Suppressor macrophage treated with lipopolysaccharide for 1 hour (primary cell): ENCODE measurements around the gene DENND4A.
"Not testable (repeated sequence)": the region's sequence is repeated elsewhere in the genome, so short reads cannot be mapped to it uniquely, and the experiment has no call there.

ENCODE experiments used
- DNase-seq, 3 donors: peaks; one replicate each; pipeline ENCODE4 v3.0.0-alpha.2; 2020 to 2022

Gene DENND4A

DNA sequence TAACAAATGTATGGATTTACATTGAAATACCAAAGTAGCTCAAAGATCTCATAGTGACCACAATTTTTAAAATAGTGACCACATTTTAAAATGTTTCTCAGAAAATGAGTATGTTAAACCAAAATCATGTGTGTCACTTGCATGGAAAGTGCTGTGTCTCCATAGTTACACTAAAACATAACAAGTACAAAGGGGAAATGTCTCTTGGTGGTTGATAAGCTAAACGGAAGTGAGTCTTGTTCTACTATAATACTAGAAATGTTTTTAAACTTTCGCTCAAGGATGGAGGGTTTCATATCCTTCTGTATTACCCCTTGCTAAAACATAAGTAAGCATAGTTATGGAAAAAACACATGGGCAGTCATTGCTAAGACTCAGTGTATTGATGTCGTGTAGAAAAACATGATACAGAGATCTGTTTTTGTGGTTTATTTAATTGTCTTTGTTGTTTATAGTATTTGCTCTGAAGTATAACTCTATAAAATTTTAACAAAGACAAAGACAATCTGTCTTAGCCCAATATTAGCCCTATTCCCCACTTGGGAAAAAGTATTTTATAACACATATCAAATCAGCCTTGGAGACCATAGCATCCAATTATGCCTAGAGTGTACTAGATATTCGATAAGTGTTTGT is 27.0 kb upstream of the DENND4A start:
- peak; percentile 49 to 93 (median 84) for DNase-seq

DNA sequence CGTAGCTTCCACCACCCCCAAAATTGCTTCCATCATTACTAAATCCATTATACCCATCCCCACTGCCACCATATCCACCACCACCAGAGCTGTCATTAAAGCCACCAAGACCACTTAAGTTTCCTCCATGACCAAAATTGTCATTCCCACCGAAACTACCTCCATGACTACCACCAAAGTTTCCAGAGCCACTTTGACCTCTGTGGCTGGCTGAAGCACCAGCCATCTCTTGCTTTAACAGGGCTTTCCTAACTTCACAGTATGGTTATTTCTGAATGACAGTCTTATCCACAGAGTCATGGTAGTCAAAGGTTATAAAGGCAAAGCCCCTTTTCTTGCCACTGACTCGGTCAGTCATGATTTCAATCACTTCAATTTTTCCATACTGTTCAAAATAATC is 24.3 kb upstream of the DENND4A start:
- DNase-seq: no peak

DNA sequence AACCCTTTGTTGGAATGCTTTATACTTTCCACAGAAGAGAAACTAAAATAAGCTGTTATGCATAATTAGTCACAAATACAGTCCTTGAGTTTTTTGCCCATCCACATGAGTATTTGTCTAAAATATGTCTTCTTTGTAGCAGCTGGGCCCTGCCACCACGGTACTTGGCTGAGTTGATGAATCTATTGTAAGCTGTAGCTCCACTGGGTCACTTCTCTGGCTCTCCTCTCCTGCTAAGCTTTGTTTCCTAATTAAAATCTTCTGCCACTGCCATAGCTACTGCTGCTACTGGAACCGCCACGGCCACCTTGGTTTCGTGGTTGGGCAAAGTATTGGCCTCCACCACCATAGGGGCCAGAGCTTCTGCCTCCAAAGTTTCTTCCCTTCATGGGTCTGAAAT is 23.9 kb upstream of the DENND4A start:
- not testable (repeated sequence) for DNase-seq

DNA sequence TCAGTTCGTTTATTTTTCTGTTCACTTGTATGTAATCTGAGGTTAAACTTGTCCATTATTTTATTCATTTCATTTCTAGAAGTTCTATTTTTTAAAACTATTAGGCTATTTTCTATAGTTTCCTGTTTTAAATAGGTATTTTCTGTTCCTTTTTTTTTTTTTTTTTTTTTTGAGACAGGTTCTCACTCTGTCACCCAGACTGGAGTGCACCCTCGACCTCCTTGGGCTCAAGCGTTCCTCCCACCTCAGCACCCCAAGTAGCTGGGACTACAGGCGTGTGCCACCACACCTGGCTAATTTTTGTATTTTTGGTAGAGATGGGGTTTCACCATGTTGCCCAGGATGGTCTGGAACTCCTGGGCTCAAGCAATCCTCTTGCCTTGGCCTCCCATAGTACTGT is 22.2 kb upstream of the DENND4A start:
- DNase-seq: not testable (repeated sequence)

DNA sequence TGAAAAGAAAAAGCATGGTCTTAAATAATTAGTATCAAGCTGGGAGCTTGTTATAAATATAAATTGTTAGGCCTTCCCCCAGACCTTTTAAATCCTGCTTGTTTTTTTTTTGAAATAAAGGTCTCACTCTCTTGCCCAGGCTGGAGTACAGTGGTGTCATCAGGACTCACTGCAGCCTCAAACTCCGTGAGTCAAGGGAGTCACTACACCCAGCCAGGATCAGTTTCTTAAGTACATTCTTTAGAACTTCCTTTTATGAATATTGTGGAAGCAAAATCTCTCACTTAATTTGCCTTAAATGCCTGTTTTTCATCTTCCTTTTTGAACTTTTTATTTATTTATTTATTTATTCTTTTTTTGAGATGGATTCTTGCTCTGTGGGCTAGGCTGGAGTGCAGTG is 20.8 kb upstream of the DENND4A start:
- DNase-seq: peak; percentile 46 to 68 (median 58)

DNA sequence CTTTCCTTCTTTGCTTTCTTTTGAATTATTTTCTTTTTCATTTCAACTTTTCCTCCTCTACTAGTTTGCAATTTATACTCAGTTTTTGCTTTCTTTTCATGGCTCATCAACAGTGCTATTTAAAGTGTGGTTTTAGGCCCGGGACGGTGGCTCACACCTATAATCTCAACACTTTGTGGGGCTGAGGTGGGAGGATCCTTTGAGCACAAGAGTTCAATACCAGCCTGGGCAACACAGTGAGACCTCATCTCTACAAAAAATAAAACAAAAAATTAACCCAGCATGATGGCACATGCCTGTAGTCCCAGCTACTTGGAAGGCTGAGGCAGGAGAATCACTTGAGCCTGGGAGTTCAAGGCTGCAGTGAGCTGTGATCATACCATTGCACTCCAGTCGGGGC is 20.4 kb upstream of the DENND4A start:
- no peak for DNase-seq

GRCh38 chr15:65811835-65812234 is 19.7 kb upstream of the DENND4A start:
- no peak for DNase-seq

DNA sequence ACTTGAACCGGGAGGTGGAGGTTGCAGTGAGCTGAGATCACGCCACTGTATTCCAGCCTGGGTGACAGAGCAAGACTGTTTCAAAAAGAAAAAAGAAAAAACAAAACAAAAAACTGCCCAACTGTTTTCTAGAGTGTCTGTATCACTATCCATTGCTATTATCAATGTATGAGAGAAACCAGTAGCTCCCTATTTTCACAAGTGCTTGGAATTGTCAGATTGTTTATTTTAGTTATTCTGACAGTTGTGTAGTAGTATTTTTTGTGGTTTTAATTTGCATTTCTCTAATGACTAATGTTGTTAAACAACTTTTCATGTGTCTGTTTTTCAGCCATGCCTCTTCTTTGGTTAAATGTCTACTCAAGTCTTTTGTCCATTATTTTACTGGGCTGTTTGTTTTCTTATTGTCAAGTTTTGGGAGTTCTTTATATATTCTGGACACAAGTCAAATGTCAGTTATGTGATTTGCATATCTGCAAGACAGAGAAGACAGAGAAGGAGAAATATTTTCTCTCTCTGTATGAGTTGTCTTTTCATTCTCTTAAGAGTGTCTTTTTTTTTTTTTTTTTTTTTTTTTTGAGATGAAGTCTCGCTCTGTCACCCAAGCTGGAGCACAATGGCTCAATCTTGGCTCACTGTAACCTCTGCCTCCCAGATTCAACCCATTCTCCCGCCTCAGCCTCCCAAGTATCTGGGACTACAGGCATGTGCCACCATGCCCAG is 19.1 kb upstream of the DENND4A start:
- not testable (repeated sequence) for DNase-seq

DNA sequence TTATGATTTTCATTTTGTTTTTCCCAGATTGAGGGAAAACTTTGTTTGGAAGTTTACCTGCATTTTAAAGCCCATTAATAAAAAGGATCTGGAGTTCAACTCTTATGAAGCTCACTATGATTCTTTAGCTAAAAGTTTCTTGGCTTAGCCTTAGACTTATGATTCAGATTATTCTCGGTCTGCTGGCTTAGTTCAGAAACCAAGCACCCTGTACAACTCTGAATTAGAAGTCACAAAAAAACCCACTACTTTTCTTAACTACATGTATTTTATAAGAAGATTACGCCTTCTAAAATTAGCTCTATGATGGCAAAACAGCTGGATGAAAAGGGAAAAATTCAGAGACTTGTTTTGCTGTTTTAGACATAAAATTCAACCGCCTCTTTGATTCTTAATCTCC is 14.3 kb upstream of the DENND4A start:
- DNase-seq: no peak

DNA sequence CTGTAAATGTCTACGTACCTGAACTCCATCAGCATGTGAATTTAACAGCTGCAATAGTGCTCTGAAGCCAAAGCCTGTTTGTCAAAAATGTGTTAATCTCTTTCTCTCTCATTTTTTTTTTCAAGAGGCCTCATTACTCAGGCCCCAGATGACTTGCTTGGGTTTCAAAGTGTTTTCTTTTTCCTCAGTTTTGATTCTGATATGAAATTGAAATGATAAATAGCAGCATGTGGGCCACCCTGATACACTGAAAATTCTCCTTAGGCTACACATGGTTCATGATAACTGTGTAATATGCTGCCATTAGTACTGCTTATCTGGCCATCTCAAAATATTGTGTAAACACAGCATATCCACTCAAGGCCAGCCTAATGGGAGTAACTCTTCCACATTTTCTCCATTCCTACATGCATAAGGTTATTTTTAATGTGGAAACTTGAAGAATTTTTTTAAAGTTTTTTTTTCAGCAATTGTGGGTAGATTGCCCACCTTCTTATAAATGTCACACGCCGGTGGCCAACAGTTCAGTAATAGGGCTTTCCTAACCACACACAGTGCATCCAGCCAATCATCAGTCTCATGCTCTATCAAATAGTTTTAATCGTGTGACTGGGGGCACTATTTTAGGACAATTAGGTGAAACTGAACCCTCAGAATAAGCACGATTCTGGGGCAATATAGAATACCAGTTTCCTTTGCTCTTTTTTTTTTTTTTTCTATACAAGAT is 13.1 kb upstream of the DENND4A start:
- DNase-seq: no peak

DNA sequence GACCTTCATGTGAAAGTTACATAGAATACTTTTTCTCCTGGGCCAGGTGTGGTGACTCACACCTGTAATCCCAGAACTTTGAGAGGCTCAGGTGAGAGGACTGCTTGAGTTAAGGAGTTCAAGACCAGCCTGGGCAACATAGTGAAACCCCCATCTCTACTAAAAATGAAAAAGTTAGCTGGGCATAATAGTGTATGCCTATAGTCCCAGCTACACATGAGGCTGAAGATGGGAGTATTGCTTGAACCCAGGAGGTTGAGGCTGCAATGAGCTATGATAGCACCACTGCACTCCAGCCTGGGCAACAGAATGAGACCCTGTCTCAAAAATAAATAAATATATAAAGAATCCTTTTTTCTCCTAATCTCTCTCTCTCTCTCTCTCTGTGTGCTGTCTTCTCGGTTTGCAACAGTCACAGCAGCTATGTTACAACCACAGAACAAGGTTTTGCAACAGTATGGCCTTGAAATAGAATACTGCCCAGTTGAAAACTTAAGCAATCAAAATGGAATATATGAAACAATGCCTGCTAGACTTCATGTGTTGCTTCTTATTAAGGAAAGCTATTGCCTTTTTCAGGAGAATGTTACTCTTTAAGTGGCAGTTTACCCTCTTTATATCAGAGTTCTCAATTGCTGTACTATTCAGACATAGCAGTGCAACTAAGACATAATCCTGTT is 12.3 kb upstream of the DENND4A start:
- peak; percentile 55 to 76 (median 75) for DNase-seq

DNA sequence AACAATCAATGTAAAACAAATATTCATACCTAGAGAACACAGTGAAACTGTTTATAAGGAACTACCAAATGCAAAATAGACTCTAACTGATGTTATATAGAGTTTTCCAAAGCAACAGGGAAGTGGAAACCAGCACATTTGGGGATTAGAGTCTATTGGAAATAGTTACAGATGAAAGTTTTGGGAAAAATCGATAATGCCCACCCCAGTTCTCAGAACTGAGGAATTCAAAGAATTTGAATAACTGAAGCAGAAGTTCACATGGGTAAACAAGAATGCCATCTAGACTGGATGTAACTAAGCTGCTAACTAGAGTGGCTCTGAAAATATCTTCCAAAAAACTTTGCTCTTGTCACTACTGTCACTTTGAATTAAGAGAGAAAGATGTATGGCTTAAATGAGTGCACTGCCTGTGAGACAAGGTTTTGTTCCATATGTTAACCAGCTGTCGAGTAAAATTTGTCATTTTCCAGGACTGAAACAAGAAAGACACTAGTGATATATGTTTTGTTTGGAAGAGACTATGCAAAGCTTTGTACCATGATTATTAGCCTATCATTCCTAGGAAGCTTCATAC is 9.2 kb upstream of the DENND4A start:
- DNase-seq: no peak

- DNase-seq: peak in 2 of 3 donors; percentile 63 to 75
Measured at GRCh38 chr15:65796610-65797078, 4.6 kb upstream of the DENND4A start.

DNA sequence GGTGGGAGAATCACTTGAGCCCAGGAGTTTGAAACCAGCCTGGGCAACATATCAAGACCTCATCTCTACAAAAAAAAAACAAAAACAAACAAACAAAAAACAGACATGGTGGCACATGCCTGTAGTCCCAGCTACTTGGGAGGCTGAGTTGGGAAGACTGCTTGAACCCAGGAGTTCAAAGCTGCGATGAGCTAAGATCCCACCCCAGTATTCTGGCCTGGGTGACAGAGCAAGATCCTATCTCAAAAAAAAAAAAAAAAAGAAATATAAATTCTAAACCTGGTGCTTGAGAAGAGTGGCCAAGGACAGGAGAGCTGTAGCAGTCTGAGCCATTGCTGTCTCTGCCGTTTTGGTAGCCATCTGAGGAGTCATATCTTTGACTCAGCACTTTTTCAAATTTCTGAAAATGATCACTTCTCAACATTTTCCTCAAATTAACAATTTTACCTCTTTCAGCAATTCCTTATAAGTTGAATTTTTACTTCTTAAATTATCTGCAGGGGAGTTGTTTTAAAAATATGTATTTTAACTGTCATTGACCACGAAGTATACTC is 3.6 kb upstream of the DENND4A start:
- DNase-seq: no peak

- no peak for DNase-seq
Measured at GRCh38 chr15:65793818-65794104, 1.7 kb upstream of the DENND4A start.

- no peak for DNase-seq
Measured at GRCh38 chr15:65792988-65793817, 1.1 kb upstream of the DENND4A start.

DNA sequence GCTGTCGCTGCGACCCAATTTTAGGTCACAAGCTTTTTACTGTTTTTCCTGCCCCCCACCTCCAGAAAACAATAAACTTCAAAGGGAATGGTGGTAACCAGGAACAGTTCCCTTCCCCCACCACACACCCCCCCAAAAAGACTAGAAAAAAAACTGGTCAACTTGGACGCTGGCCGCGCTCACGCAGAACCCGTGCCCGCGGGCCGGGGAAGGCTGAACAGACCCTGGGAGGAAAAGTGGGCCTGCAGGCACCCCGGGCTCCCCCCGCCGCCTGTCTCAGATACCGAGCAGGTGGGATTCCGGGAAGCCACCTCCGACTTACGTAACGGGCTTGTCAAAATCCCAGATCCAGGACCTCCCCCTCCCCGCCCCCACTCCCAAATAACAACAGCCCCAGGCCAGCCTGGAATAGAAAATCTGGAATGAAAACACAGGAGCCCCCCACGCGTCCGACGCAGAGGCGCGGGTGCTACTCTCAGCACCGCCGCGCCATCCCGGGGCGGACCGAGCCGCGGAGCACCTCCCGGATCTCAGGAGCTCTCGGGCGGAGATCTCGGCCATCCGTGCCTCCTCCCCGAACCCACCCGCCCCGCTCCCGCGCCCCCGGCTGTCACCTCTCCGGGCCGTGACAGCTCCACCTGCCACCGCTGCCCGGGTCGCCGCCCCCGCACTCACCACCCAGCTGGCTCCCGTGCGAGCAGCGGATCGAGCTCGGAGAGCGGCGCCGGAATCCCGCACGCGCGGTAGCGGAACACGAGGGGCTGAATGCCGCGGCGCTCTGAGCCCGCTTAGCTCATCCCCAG is 557 bp downstream of the DENND4A start:
- DNase-seq: peak; percentile 57 to 79 (median 63)

DNA sequence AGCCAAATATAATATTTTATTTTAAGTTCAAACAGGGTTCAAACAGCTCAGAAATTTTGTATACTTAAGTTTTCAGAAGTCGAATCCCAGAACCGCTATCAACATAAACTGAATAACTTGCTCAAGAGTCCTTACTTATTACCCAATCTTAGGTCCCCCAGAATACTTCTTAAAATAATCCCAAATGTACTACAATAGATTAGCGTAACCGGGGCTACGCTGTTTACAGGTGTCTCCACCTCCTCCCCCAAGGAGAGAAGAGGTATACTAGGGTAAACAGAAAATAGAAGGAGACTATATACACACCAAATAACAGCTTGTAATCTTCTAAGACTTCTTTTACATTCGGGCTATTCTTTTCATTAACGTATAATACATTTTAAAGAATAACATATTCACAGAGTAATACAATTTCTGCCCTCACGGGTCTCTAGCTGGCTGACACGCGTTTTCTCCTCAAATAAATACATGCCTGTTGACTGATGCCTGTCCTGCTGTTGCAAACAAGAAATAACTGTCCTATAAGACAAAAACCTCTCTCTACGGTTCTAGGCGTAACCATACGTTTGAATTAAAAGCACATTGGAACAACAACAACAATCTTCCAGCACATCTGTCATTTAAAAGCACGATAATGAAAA is 1.3 kb downstream of the DENND4A start:
- DNase-seq: peak in 2 of 3 donors; percentile 36 to 46

GRCh38 chr15:65789759-65790425 is 2.2 kb downstream of the DENND4A start:
- no peak for DNase-seq

- no peak for DNase-seq
Measured at GRCh38 chr15:65789105-65789504, 3.0 kb downstream of the DENND4A start.
